Measurements from ENCODE around the gene NFYA. TPM values are rescaled to one million over a fixed set of nuclear protein-coding genes. Genes with fewer than 3 reads are reported as not detected.
A peak's percentile ranks its signal among the peaks of the same experiment; 100 is the strongest.

Gene NFYA
- total RNA-seq, 1 donor from 2014 or later = 21.0 TPM

DNA sequence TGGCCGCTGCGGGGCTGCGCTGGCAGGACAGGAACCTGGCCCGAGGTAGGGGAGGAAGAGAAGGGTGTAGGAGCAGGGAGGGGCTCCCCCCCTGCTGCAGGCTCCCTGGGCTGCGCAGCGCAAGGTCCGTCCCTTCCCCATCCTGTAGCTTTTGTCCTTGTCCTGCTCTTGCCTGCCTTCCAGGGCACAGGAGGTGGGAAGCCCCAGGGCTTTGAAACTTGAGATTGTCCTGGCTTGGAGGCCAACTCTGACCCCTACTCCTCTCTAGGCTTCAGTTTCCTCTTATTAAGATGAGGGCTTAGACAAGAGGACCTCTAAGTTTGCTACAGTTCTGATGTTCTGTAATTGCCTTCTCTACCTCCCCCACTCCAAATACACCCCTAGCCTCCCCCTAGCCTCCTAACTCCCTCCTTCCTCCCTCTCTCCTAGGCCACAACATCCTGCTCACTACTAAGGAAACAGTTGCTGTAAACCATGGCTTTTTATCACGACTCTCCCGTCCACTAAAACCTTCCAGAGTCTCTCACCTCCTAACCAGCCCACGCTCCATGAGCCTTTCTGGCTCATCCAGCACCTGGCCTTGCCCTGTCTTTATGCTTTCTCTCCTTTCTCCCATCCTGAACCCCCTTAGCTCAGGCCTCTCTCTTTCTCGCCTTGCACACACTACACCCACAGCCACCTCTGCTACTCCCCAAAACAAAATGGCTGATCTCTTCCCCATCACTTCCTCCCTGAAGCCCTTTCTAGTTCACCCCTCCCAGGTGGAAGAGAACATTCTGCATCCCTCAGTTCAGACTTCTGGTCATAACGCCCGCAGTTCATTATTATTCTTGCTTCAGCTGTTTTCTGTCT lies 44.0 kb upstream of the NFYA start:
- H3K4me1 ChIP-seq = peaks cover 19% of the 10 kb centered on the region
- H3K36me3 ChIP-seq = no peaks in the 10 kb centered on the region
- no peaks in the 10 kb centered on the region for H3K9me3 ChIP-seq
- H3K27ac ChIP-seq = peak overlapping the region; percentile 81
- intact Hi-C loops (cut with DNase I) = no loop called here
- no peaks in the 10 kb centered on the region for H3K27me3 ChIP-seq (ENCODE audit: low read depth)
- ATAC-seq (peak; percentile 65 to 72), DNase-seq (no peak)
- peak overlapping the region; percentile 63 for H3K4me3 ChIP-seq
- TF ChIP-seq, protein P1, sequence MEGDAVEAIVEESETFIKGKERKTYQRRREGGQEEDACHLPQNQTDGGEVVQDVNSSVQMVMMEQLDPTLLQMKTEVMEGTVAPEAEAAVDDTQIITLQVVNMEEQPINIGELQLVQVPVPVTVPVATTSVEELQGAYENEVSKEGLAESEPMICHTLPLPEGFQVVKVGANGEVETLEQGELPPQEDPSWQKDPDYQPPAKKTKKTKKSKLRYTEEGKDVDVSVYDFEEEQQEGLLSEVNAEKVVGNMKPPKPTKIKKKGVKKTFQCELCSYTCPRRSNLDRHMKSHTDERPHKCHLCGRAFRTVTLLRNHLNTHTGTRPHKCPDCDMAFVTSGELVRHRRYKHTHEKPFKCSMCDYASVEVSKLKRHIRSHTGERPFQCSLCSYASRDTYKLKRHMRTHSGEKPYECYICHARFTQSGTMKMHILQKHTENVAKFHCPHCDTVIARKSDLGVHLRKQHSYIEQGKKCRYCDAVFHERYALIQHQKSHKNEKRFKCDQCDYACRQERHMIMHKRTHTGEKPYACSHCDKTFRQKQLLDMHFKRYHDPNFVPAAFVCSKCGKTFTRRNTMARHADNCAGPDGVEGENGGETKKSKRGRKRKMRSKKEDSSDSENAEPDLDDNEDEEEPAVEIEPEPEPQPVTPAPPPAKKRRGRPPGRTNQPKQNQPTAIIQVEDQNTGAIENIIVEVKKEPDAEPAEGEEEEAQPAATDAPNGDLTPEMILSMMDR (IDR thresholded peaks at IDR 0.05) = no peak

DNA sequence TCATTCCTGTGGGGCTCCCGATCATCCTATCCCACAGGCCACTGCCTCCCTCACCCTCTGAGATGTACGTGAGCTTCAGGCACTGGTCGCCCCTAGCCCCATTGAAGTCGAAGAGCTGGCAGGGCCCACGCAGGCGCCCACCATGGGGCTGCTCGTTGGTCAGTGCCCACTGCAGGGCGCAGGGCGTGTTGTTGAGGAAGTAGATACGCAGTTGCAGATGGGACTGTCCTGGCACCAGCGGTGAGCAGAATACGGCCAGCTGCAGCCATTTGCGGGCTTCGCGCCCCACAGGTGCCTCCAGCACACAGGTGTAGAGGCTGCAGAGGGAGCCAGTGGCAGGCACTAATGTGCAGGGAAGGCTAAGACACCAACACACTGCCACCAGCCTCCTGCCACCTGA lies 39.9 kb upstream of the NFYA start:
- ATAC-seq (no peak), DNase-seq (no peak)
- Histone ChIP-seq H3K36me3 (no peaks in the 10 kb centered on the region), H3K27ac (no peak overlapping the region), H3K9me3 (no peaks in the 10 kb centered on the region), H3K4me1 (peaks cover 10% of the 10 kb centered on the region), H3K4me3 (no peak overlapping the region), H3K27me3 (ENCODE audit: low read depth) (no peaks in the 10 kb centered on the region)
- intact Hi-C loops (cut with DNase I) = no loop called here
- TF ChIP-seq, protein P1 (IDR thresholded peaks at IDR 0.05) = no peak

DNA sequence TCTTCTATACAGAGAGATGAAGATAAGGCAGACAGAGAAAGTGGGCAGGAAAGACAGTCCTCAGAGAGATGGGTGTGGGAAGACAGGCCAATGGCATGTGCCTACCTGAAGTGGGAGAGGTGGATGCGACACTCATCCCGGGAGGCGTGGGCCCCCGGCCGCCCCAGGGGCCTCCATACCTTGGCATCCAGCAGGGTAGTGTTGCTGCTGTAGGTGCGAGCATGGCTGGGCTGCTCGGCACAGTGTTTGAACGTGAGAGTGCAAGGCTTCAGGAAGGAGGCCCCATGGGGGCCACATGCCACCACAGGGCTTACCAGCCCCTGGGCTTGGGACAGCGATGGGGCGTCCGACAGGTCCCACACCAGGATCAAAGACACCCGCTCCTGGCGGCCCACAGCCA lies 39.0 kb upstream of the NFYA start:
- H3K27me3 ChIP-seq (ENCODE audit: low read depth) = no peaks in the 10 kb centered on the region
- H3K4me3 ChIP-seq = no peak overlapping the region
- peaks cover 3% of the 10 kb centered on the region for H3K4me1 ChIP-seq
- no peaks in the 10 kb centered on the region for H3K9me3 ChIP-seq
- TF ChIP-seq, protein P1 (IDR thresholded peaks at IDR 0.05) = no peak
- DNase-seq (no peak), ATAC-seq (no peak)
- no peaks in the 10 kb centered on the region for H3K36me3 ChIP-seq
- no peak overlapping the region for H3K27ac ChIP-seq
- intact Hi-C loops (cut with DNase I) = no loop called here

DNA sequence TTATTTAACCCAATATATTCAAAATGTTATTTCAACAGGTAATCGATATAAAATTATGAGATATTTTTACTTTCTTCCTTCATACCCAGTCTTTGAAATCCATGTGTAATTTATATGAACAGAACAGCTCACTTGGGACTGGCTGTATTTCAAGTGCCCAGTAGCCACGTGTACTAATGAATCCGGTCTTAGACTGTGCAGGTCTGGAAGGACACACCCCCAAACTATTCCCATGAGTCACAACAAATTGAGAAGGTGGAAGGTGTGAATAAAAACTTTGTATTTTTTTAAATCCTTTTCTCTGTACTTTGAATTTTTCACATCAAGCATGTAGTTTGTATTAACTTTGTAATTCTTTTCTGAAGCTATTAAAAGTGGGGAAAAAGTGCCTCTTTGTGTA lies 36.6 kb upstream of the NFYA start:
- Histone ChIP-seq H3K27ac (no peak overlapping the region), H3K9me3 (no peaks in the 10 kb centered on the region), H3K36me3 (no peaks in the 10 kb centered on the region), H3K27me3 (ENCODE audit: low read depth) (no peaks in the 10 kb centered on the region), H3K4me1 (no peaks in the 10 kb centered on the region), H3K4me3 (no peak overlapping the region)
- ATAC-seq (peak in 1 of 2 donors; percentile 28), DNase-seq (no peak)
- TF ChIP-seq, protein P1 (IDR thresholded peaks at IDR 0.05) = no peak
- intact Hi-C loops (cut with DNase I) = no loop called here

DNA sequence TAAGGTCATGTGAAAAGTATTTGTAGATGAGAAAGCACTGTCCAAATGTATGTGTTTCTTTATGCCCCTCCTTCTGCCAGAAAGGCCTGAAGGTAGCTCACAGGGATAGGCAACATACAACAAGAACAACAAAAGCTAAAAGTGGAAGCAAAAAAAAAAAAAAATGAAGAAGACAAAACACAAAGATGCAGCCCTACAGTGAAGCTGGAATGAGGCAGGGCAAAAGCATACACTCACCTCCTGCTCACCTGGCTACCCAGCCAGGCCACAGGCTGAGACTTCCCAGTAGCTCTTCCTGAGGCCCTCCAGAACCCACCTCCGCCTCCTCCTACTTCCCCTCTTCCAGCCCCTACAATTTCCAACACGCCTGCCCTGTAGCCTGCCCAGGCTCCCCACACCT lies 36.2 kb upstream of the NFYA start:
- no peak overlapping the region for H3K4me3 ChIP-seq
- H3K36me3 ChIP-seq = no peaks in the 10 kb centered on the region
- TF ChIP-seq, protein P1 (IDR thresholded peaks at IDR 0.05) = no peak
- no peaks in the 10 kb centered on the region for H3K27me3 ChIP-seq (ENCODE audit: low read depth)
- DNase-seq = no peak
- intact Hi-C loops (cut with DNase I) = no loop called here
- H3K4me1 ChIP-seq = no peaks in the 10 kb centered on the region
- no peaks in the 10 kb centered on the region for H3K9me3 ChIP-seq
- no peak overlapping the region for H3K27ac ChIP-seq
- ATAC-seq = no peak

All from lower lobe of right lung (tissue), 2 donors.